IPS DF 4.7 (cell line): ENCODE measurements around the gene HOXC10.

Source experiments
- DNase-seq: peaks from one replicate; pipeline ENCODE4 v3.0.0-alpha.2; 2013; ENCODE audit warnings: low spot score; ENCODE audit errors: extremely low read depth

The HOXC10 gene

DNA sequence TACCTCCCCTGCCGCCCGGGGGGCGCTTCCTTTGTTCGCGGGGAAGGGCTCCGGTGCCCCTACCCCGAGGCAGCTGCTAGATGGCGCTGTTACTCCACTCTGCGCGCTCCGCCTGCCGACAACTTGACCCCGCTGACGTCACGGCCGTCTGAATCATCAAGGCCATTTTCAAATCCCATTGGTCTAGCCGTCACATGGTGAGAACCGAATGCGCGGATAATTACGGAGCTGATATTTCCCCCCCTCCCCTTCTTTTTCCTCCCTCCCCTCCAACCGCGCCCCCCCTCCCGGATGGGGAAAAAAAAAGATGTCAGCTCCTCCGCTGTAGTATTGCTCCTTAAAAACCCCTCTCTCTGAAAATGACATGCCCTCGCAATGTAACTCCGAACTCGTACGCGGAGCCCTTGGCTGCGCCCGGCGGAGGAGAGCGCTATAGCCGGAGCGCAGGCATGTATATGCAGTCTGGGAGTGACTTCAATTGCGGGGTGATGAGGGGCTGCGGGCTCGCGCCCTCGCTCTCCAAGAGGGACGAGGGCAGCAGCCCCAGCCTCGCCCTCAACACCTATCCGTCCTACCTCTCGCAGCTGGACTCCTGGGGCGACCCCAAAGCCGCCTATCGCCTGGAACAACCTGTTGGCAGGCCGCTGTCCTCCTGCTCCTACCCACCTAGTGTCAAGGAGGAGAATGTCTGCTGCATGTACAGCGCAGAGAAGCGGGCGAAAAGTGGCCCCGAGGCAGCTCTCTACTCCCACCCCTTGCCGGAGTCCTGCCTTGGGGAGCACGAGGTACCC is at the start of gene HOXC10:
TSS of gene HOXC10 (plus strand) at position 246 of the 791 bp plus-strand sequence. CDS start at position 360, 114 bp downstream.
- DNase-seq = no peak

DNA sequence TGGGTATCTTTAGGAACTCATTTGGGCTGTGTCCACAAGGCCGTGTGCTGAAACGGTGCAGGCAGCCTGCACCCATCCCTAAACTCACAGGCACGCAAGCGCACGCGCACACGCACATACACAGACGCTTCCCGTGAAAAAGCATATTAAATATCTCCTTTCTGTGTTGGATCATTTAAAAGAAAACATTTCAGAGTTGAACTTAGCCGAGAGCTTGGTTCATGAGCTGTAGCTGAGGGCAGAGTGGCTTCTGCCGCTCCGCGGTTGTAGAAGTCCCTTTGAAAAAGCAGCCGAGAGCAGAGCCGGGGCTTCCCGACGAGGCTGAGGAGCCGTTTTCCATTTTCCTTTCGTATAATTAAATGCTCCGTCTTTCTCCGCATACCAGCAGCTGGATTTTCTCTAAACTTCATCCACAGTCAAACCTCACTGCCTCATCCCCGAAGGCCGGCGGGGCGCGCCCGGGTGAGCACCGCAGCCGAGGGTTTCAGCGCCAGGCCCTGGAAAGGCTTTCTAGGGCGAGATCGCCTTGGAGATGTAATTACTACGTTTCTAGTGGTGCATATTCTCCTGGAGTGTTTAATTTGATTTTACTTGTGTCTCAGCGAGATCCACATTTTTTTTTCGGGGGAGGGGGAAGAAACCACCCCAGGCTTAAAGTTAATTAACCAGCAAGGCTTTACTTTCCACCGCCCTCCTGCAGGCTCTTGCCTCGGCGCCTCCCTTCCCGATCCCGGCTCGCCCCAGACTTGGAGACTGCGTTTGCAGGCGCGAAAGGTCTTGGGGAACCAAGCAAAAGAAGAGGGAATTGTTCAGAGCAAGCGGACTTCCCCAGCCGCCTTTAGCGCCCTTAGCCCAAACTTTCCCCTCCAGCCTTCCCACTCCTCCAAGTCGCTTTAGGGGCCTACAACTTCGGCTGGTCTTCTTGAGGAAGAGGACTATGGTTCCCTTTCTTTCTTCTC is 49.3 kb upstream of the HOXC10 start:
- DNase-seq = no peak

DNA sequence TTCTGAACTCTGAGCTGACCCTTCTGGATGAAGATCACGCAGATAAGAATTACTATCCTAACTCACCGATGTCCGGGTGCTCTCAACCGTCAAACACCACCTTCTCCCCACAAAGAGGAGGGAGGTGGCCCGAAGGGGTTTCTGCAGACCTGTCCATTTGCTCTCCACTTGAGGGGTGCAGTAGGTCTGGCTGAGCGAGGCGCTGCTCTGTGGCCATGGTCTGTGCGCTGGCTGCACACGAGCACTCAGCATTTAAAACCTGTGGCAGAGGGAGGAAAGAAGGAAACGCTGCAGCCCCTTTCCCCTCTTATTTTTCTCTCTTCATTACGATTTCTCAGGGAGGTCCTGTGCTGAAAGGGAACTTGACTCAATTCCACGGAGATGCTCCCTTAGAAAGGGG is 47.8 kb upstream of the HOXC10 start:
- no peak for DNase-seq

DNA sequence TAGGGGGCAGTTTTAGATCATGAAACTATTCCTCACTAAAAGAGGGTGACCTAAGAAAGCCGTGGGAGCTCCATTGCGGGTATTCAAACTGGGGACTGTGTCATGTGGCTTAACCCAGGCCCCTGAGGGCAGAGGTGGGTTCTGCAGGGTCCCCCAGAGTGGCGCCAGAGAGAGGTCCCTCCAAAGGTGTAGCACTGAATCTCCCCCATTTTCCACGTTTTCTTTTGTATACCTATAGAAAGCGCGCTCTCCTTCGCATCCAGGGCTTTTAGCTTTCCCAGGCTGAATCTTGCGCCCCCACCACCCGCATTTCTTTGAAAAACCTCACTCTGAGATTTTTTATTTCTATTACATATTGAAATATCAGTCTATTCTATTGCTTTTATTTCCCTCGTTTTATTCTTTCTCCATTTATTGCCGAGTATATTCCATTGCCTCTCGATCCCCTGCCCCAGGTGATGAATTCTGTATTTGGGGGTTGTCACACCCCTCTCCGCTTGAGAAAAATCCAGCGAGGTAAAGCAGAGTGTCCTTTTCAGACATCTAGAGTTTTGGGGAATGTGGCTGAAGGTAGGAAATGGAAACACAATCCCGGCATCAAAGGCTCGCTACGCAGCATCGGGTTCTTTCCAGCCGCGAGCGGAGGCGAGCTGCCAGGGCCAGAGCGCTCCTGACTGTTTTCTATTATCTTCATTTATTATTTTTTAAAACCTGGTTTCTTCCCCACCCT is 47.2 kb upstream of the HOXC10 start:
- DNase-seq = no peak

DNA sequence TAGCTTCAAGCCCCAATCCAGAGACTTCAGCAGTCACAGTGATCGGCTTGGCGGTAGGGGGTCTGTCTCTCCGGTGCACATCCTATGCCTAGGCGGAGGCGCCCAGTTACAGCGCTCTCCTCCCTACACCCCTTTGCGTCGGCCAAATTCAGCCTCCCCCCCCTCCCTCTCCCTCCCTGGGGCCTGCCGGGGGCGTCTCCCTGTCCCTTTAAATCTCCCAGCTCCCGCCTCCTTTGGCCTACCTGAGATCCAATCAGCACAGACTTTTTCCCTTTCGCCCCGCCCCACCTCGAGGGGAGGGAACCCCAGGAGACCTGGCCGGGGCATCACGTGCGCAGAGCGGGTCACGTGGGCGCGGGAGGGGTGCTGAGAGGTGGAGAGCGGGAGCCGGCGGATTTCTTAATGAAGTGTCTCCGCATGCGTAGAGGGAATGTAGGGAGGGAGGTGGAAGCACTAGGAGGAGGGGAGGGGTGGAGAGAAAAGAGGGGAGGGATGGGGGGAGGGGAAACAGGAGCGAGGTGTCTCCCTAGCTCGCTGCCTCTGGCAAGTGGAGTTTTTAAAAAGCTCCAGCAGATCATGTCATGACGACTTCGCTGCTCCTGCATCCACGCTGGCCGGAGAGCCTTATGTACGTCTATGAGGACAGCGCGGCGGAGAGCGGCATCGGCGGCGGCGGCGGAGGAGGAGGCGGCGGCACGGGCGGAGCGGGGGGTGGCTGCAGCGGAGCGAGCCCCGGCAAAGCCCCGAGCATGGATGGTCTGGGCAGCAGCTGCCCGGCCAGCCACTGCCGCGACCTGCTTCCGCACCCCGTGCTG is 46.4 kb upstream of the HOXC10 start, which contains the start of gene HOXC13:
TSS of gene HOXC13 (plus strand) at position 506 of the 815 bp plus-strand sequence. CDS start at position 582, 76 bp downstream.
- DNase-seq = peak; percentile 66

DNA sequence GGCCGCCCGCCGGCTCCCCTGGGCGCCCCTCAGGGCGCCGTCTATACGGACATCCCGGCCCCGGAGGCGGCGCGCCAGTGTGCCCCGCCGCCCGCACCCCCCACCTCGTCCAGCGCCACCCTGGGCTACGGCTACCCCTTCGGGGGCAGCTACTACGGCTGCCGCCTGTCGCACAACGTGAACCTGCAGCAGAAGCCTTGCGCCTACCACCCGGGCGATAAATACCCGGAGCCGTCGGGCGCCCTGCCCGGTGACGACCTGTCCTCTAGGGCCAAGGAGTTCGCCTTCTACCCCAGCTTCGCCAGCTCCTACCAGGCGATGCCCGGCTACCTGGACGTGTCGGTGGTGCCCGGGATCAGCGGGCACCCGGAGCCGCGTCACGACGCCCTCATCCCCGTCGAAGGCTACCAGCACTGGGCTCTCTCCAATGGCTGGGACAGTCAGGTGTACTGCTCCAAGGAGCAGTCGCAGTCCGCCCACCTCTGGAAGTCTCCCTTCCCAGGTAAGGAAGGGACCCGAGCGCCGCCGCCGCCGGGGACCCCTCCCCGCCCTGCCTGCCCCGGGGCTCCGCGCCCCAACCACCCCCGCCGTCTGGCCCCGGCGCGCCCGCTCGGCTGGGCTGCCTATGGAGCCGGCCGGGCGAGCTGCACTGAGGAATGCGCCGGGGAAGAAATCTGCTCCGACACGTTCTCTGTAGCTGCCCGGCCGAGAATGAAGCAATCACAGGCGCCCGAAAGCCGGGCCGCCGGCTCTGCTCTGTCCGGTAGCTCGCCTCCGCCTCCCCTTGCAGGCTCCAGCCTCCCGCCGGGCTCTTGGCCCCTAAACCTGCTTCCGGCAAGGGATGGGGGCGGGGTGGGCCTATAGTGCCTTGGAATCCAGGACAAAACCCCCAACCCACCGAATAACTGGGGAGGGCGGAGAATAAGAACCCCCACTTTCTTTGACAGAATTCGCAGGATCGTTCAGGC is 45.5 kb upstream of the HOXC10 start:
- no peak for DNase-seq

DNA sequence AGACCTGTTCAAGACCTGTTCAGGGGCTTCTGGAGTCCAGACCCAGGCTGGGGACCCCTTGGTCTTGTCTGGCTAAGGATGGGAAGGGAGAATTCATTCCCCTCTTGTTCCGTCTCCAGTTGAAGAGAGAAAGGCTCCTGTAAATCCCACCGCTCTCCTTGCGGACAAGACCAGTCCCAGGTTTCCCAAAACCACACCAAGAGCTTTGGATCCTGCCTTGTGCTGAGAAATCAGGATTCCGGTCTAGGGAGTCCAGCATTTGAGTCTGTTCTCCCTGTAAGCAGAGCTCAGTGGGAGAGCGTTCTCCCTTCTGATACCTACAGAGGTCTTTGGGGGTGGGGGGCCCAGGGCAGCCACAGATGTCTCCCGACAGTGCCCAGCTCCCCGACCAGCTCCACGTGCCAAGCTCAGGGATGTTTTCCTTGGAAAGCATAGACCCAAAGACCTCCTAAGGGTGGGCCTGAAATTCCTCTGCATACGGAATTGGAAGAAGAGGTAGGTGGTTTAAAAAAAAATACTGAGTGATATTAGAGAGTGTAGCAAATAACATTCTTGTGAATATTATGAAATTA is 44.4 kb upstream of the HOXC10 start:
- DNase-seq = no peak

DNA sequence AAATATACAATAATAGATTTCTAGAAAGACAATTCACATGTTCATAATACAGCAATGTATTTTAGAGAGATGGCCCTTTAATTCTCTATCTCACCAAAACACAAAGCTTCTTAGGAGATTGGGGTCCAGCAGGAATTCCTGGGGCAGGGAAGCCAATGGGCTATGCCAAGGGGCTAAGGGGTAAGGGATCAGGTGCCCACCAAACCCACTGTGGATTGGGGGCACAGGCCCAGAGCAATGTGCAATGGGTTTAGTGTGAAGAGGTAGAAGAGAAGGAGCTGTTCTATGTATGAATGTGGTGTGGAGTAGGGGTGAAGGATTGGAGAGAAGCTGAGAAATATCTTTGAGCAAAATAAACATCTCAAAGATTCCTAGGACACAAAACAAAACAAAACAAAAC is 43.8 kb upstream of the HOXC10 start:
- DNase-seq = no peak

DNA sequence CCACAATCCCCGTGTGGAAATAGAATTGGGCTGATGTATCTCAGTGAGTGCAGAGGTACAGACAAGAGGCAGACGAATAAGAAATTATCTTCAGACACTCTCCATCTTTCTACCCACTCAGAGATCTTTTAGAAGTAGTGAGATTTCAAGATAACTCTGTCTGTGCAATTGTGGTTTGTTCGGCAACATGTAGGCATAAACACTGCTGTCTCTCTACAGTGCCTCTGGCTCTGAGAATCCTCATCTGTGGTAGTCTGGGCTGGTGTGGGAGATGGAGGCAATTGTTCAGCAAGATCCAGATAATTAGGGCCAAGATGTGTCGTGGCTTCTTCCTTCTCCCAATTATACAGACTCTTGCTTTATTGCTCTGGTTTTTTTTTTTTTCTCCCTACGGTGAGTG is 43.2 kb upstream of the HOXC10 start:
- DNase-seq = no peak

DNA sequence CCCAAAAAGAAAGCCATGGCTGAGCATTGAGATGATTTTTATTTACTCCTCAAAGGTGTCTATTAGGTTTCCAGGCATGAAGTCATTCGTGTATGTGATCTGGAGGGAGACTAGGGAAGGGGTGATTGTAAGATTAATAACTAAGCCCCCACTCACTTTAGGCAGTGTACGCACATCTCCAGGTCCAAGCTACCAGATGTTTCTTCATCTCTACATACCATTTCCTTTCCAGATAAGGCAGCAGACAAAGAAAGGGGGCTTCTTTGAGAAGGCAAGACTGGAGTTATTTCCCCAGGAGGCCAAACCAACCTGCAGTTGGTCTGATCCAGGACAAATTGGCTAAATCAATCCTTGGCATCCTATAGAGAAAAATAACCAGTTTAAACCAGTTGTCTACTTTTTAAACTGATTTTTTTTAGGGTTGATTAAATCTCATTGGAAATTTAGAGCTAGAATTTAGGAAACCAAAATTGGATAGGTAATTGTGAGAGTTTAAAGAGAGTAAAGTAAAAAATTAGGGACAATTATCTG is 42.4 kb upstream of the HOXC10 start:
- no peak for DNase-seq

DNA sequence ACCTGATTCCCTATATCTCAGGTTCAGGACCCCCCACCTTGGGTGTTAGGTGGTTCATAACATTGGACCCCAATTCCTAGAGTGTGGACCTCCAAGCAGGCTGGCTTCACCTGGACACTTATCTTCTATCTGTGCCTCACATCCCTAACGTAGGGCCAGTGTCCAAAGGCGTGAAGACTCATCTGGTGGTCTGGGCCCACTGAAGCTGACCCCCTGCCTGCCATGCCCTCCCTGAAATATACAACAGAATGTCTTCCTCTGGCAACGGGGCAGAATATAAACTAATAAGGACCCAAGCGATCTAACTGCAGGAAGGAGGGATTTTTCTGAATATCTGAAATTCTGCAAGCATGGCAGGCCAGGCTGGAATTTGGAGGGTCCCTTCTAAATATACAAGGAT is 40.7 kb upstream of the HOXC10 start:
- DNase-seq = no peak

DNA sequence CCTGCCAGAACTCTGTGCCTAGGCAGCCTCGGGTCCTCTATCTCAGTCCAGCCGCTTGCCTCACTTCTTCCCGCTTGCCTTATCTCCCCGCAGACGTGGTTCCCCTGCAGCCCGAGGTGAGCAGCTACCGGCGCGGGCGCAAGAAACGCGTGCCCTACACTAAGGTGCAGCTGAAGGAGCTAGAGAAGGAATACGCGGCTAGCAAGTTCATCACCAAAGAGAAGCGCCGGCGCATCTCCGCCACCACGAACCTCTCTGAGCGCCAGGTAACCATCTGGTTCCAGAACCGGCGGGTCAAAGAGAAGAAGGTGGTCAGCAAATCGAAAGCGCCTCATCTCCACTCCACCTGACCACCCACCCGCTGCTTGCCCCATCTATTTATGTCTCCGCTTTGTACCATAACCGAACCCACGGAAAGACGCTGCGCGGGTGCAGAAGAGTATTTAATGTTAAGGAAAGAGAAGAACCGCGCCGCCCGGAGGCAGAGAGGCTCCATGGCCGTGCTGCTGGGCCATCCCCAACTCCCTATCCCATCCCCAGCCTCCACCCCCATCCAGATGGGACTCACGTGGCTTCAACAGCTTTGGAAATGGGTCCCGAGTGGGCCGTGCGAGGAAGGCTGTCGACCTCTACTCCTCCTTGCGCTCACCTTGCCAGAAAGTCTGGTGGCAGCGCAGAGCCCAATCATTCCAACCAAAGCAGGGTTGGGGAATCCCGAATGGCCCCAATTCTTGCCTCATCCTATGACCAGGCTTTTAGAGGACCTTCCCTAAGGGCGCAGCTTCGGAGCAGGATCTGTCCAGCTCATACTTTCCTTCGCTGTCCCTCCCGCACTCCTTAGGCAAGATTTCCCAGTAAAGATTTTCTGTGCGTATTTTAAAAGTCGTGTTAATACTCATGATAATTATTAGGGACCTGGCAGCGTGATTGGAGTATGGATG is 39.8 kb upstream of the HOXC10 start:
- DNase-seq = no peak

DNA sequence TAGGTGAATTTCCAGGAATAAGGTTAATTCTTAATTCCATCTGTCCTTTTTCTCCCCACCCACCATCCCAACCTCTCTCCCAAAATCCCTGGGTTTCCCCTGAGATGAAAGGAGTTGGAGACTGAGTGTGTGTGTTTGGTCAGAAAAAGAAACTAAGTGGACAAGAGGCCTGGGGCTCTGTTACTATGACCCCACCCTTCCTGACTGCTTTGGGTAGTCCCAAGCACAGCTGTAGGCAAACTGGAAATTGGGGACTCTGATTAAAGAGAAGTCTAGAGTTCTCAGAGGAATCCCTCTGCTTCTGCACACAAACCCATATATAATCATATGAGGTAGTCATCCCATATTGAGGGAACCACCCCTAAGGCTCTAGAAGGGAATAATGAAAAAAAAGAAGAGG is 37.2 kb upstream of the HOXC10 start:
- no peak for DNase-seq

DNA sequence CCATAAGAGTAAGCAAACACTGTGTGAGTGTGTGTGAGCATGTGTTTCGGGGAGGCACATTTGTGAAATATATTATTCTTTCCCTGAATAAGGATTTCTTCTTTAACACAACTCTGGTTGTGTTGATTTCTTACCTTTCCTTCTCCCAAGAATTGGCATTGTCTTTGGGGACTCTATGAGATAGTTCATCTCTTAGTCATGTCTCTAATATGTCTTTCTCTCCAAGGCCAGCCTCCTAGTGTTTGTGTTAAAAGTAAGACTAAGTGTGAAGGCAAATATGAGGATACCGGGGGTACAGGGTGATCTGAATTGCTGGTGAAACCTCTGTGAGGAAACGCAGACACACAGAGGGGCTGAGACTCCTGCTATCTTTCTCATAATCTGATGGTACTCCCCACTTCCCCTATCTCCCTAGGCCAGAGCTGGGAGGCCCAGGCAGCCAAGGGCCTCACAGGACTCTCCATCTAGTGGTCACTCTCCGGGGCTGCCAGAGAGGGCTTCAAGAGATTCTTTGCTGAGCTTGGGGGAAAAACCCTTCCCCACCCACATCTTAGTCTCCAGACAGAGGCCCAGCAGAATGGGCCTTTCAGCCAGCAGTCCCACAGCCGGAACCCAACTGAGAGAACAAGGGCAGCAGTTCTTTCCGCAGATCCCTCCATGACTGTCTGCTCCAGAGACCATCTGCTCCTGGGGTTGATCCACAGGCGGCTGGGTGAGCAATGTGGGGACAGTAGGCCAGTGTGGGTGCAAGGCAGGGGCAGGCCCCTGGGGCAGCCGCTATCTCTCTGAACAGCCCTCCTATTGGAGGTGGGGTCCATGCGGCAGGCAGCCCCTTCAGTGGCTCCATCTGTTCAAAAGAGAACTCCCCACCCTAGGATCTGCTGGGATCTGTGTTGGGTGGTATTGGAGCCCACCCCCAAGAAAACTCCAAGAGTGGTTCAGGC is 36.0 kb upstream of the HOXC10 start:
- DNase-seq = no peak

DNA sequence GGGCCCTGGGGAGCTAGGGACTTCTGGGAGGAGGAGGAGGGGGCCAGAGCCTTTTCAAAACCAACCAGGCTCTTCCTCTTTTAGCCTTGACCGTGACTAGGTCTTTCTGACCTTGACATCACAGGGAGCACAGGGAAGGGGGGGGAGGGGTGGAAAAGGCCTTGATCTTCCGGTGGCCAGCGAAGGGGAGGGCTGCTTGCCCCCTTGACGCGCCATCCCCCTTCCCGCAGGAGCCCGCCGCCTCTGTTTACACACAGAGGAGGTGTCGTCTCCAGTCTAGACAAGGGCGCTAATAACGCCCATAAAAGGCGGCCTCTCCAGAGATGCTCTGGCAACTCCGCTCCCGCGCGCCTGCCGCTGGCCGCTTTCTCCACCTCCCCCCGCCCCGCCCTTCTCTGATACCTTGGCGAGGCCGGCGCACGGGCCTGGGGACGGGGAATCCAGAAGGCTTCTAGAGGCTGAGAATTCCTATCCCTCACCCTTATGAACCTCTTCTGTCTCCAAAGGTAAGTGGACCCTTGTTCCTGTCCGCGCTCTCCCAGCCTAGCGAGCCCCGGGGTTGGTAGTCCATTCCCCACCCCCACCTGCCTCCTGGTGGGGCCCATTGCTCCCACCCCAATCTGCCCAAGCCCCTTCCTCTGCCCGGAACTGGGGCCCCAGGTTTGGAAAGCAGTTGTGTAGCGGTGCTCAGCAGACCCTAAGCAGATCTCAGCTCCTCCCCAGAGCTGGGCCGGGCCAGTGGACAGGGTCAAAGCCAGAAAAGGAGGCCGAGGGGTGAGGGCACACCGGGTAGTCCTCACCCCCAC is 35.1 kb upstream of the HOXC10 start:
- no peak for DNase-seq

DNA sequence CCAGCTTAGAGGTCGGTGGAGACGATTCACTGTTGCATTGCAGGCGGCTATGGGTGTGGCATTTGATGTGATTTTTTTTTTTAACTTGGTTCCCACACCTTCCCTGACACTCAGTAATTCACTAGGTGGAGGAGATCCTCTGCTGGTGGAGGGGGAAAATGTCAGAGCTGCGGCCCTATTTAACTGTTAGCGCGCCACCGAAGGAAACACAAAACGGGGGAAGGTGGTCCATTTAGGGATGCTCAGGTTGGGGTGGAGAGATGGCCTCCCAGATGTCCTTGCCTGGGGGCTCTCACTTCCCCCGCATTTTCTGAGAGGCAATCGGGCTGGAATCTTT is 34.5 kb upstream of the HOXC10 start:
- no peak for DNase-seq
